ENCODE measurements around the gene UQCC5. TPM values are rescaled to one million over a fixed set of nuclear protein-coding genes. Genes with fewer than 3 reads are reported as not detected.
"Not testable (repeated sequence)": the region's sequence is repeated elsewhere in the genome, so short reads cannot be mapped to it uniquely, and the experiment has no call there.

Gene UQCC5
- polyA plus RNA-seq, 1 donor from 2014 or later = 23.7 TPM

GRCh38 chr3:52524752-52525679 is 11.4 kb upstream of the UQCC5 start:
- no peak overlapping the region for H3K4me3 Mint-ChIP-seq
- H3K36me3 Mint-ChIP-seq = peaks cover 2% of the 10 kb centered on the region
- H3K27ac Mint-ChIP-seq = peak overlapping the region in 1 of 3 donors; percentile 28
- no peaks in the 10 kb centered on the region for H3K27me3 Mint-ChIP-seq
- H3K9me3 Mint-ChIP-seq = no peaks in the 10 kb centered on the region
- no peaks in the 10 kb centered on the region for H3K4me1 Mint-ChIP-seq

GRCh38 chr3:52525680-52526561 is 10.5 kb upstream of the UQCC5 start:
- no peak overlapping the region for H3K4me3 Mint-ChIP-seq
- peaks cover 2% of the 10 kb centered on the region for H3K36me3 Mint-ChIP-seq
- no peaks in the 10 kb centered on the region for H3K4me1 Mint-ChIP-seq
- H3K27me3 Mint-ChIP-seq = no peaks in the 10 kb centered on the region
- no peaks in the 10 kb centered on the region for H3K9me3 Mint-ChIP-seq
- H3K27ac Mint-ChIP-seq = peak overlapping the region in 1 of 3 donors; percentile 28

GRCh38 chr3:52526671-52527038 is 9.8 kb upstream of the UQCC5 start:
- not testable (repeated sequence) for H3K36me3 Mint-ChIP-seq, H3K4me3 Mint-ChIP-seq, H3K4me1 Mint-ChIP-seq, H3K9me3 Mint-ChIP-seq, H3K27ac Mint-ChIP-seq, H3K27me3 Mint-ChIP-seq

GRCh38 chr3:52527039-52527731 is 9.2 kb upstream of the UQCC5 start:
- Mint-ChIP-seq H3K27ac (no peak overlapping the region), H3K4me1 (peaks cover 0 to 1% (median 1%) of the 10 kb centered on the region in 3 donors), H3K27me3 (no peaks in the 10 kb centered on the region), H3K4me3 (no peak overlapping the region), H3K36me3 (peaks cover 2% of the 10 kb centered on the region), H3K9me3 (no peaks in the 10 kb centered on the region)

GRCh38 chr3:52527732-52528585 is 8.4 kb upstream of the UQCC5 start:
- Mint-ChIP-seq H3K4me1 (peaks cover 5 to 6% (median 5%) of the 10 kb centered on the region in 3 donors), H3K27me3 (no peaks in the 10 kb centered on the region), H3K4me3 (no peak overlapping the region), H3K9me3 (no peaks in the 10 kb centered on the region), H3K27ac (peak overlapping the region in 1 of 3 donors; percentile 45), H3K36me3 (peaks cover 2% of the 10 kb centered on the region)

- no peaks in the 10 kb centered on the region for H3K9me3 Mint-ChIP-seq
- no peaks in the 10 kb centered on the region for H3K27me3 Mint-ChIP-seq
- peaks cover 5 to 6% (median 5%) of the 10 kb centered on the region in 3 donors for H3K4me1 Mint-ChIP-seq
- peaks cover 2% of the 10 kb centered on the region for H3K36me3 Mint-ChIP-seq
- peak overlapping the region in 1 of 3 donors; percentile 45 for H3K27ac Mint-ChIP-seq
- peak overlapping the region in 1 of 4 donors; percentile 66 for H3K4me3 Mint-ChIP-seq
Observed at GRCh38 chr3:52528586-52529375, 7.6 kb upstream of the UQCC5 start.

- Mint-ChIP-seq H3K27ac (peak overlapping the region in 1 of 3 donors; percentile 40), H3K4me1 (peaks cover 5 to 9% (median 7%) of the 10 kb centered on the region in 3 donors), H3K27me3 (no peaks in the 10 kb centered on the region), H3K4me3 (peak overlapping the region in 1 of 4 donors; percentile 66), H3K9me3 (no peaks in the 10 kb centered on the region), H3K36me3 (no peaks in the 10 kb centered on the region)
Observed at GRCh38 chr3:52529376-52530333, 6.8 kb upstream of the UQCC5 start.

GRCh38 chr3:52530918-52531826 is 5.2 kb upstream of the UQCC5 start:
- Mint-ChIP-seq H3K9me3 (no peaks in the 10 kb centered on the region), H3K4me1 (peaks cover 9 to 15% (median 12%) of the 10 kb centered on the region in 3 donors), H3K36me3 (no peaks in the 10 kb centered on the region), H3K4me3 (peak overlapping the region in 1 of 4 donors; percentile 79), H3K27ac (peak overlapping the region in 1 of 3 donors; percentile 92), H3K27me3 (no peaks in the 10 kb centered on the region)

- peak overlapping the region; percentile 60 to 92 (median 76) for H3K4me3 Mint-ChIP-seq
- no peaks in the 10 kb centered on the region for H3K9me3 Mint-ChIP-seq
- H3K4me1 Mint-ChIP-seq = peaks cover 13 to 21% (median 13%) of the 10 kb centered on the region in 3 donors
- peak overlapping the region in 1 of 3 donors; percentile 92 for H3K27ac Mint-ChIP-seq
- H3K27me3 Mint-ChIP-seq = no peaks in the 10 kb centered on the region
- no peaks in the 10 kb centered on the region for H3K36me3 Mint-ChIP-seq
Observed at GRCh38 chr3:52531860-52532516, 4.4 kb upstream of the UQCC5 start.

- H3K27me3 Mint-ChIP-seq = no peaks in the 10 kb centered on the region
Observed at GRCh38 chr3:52532517-52532837, 3.9 kb upstream of the UQCC5 start.

GRCh38 chr3:52532838-52533622 is 3.4 kb upstream of the UQCC5 start:
- Mint-ChIP-seq H3K9me3 (no peaks in the 10 kb centered on the region), H3K27ac (peak overlapping the region in 2 of 3 donors; percentile 43 to 92), H3K4me1 (peaks cover 22 to 29% (median 23%) of the 10 kb centered on the region in 3 donors), H3K4me3 (peak overlapping the region; percentile 74 to 92 (median 84)), H3K36me3 (peaks cover 1% of the 10 kb centered on the region), H3K27me3 (no peaks in the 10 kb centered on the region)

More at GRCh38 chr3:52532517-52532837, 3.9 kb upstream of the UQCC5 start:
- Mint-ChIP-seq H3K4me3 (peak overlapping the region; percentile 74 to 92 (median 84)), H3K27ac (peak overlapping the region in 2 of 3 donors; percentile 43 to 92), H3K4me1 (peaks cover 16 to 23% (median 17%) of the 10 kb centered on the region in 3 donors), H3K36me3 (peaks cover under 1% of the 10 kb centered on the region), H3K9me3 (no peaks in the 10 kb centered on the region)

Data from IgD-negative memory B cell (primary cell).